Activated naive CD4-positive, alpha-beta T cell treated with anti-CD3 and anti-CD28 coated beads, Interleukin-2, amount 50 U/mL, for 16 hours (primary cell): ENCODE results near the gene CALML5.
"Not testable (repeated sequence)": the region's sequence is repeated elsewhere in the genome, so short reads cannot be mapped to it uniquely, and the experiment has no call there.

Experiments used
- DNase-seq: peaks from one replicate; pipeline ENCODE4 v3.0.0-alpha.2; 2020

The CALML5 gene

GRCh38 chr10:5479481-5480161 lies 19.7 kb downstream of the CALML5 start:
- no peak for DNase-seq

GRCh38 chr10:5478694-5479305 lies 20.6 kb downstream of the CALML5 start:
- DNase-seq: no peak

- no peak for DNase-seq
Observed at GRCh38 chr10:5477948-5478693, 21.2 kb downstream of the CALML5 start.

- no peak for DNase-seq
Observed at GRCh38 chr10:5476918-5477525, 22.3 kb downstream of the CALML5 start.

- not testable (repeated sequence) for DNase-seq
Observed at GRCh38 chr10:5475974-5476807, 23.2 kb downstream of the CALML5 start.

GRCh38 chr10:5475088-5475487 lies 24.3 kb downstream of the CALML5 start:
- DNase-seq: not testable (repeated sequence)

- not testable (repeated sequence) for DNase-seq
Observed at GRCh38 chr10:5474642-5475041, 24.7 kb downstream of the CALML5 start.

GRCh38 chr10:5470062-5470751 lies 29.2 kb downstream of the CALML5 start:
- no peak for DNase-seq

GRCh38 chr10:5469353-5470061 lies 29.9 kb downstream of the CALML5 start:
- DNase-seq: no peak

GRCh38 chr10:5468262-5469106 lies 30.9 kb downstream of the CALML5 start:
- no peak for DNase-seq

- DNase-seq: no peak
Observed at GRCh38 chr10:5467634-5468255, 31.6 kb downstream of the CALML5 start.

GRCh38 chr10:5467207-5467535 lies 32.2 kb downstream of the CALML5 start:
- no peak for DNase-seq

GRCh38 chr10:5466451-5467206 lies 32.7 kb downstream of the CALML5 start:
- no peak for DNase-seq

- no peak for DNase-seq
Observed at GRCh38 chr10:5465976-5466450, 33.4 kb downstream of the CALML5 start.

- no peak for DNase-seq
Observed at GRCh38 chr10:5464546-5464945, 34.8 kb downstream of the CALML5 start.

GRCh38 chr10:5462841-5463293 lies 36.5 kb downstream of the CALML5 start:
- DNase-seq: no peak

GRCh38 chr10:5461914-5462840 lies 37.2 kb downstream of the CALML5 start:
- DNase-seq: no peak

- DNase-seq: no peak
Observed at GRCh38 chr10:5461203-5461588, 38.2 kb downstream of the CALML5 start.
